H1 (cell line): Measurements from ENCODE around the gene SMDT1. TPM values are rescaled to one million over a fixed set of nuclear protein-coding genes. Genes with fewer than 3 reads are reported as not detected.

Source experiments
- CTCF ChIA-PET: fragments of 300-600 bp; sonication (Branson Sonifier 250); formaldehyde crosslinking; loops from one replicate; lab custom pipeline; 2021; ENCODE audit not compliant: partially characterized antibody; lab: Charles Lee
- POLR2A ChIA-PET: fragments of 300-600 bp; sonication (Branson Sonifier 250); formaldehyde crosslinking; loops from one replicate; lab custom pipeline; 2021; ENCODE audit warnings: inconsistent platforms; ENCODE audit not compliant: partially characterized antibody; lab: Charles Lee
- DNase-seq, 2 experiments: peaks; one replicate each; pipeline versions ENCODE4 v3.0.0 to v3.0.0-alpha.2; 2010 to 2022; ENCODE audit warnings: low spot score in 2 of 2, low read depth in 1 of 2, mixed read lengths in 1 of 2
- FAIRE-seq: peaks from 2 replicates; lab custom pipeline; 2011; peaks lifted over from hg19 to GRCh38; lab: Jason Lieb, UNC
- H2AFZ ChIP-seq: 2 replicates; pipeline ENCODE4 v1.8.1; 2012; ENCODE audit warnings: low read length, inconsistent platforms
- H2AK5ac ChIP-seq: 2 replicates; pipeline ENCODE4 v1.6.1; 2013; ENCODE audit warnings: low read depth, low read length
- H2BK120ac ChIP-seq: replicated peaks from 2 replicates; pipeline ENCODE3; 2013; ENCODE audit warnings: low read depth, low read length, inconsistent platforms
- H2BK12ac ChIP-seq: 2 replicates; pipeline ENCODE4 v1.6.1; 2013; ENCODE audit warnings: low read depth, low read length
- H2BK15ac ChIP-seq: 2 replicates; pipeline ENCODE4 v1.6.1; 2013; ENCODE audit warnings: low read length
- H2BK20ac ChIP-seq: 2 replicates; pipeline ENCODE4 v1.6.1; 2013; ENCODE audit warnings: low read length
- H2BK5ac ChIP-seq: 2 replicates; pipeline ENCODE4 v1.6.1; 2013; ENCODE audit warnings: low read depth, low read length
- H3K14ac ChIP-seq: 2 replicates; pipeline ENCODE4 v1.6.1; 2013; ENCODE audit warnings: inconsistent platforms; ENCODE audit not compliant: insufficient read length
- H3K18ac ChIP-seq: 2 replicates; pipeline ENCODE4 v1.6.1; 2013; ENCODE audit warnings: low read length; ENCODE audit errors: extremely low read depth
- H3K23ac ChIP-seq: 2 replicates; pipeline ENCODE4 v1.6.1; 2013; ENCODE audit warnings: inconsistent platforms; ENCODE audit not compliant: insufficient read length
- H3K23me2 ChIP-seq: 2 replicates; pipeline ENCODE4 v1.6.1; 2013; ENCODE audit warnings: low read depth, low read length
- H3K27ac ChIP-seq: 2 replicates; pipeline ENCODE4 v1.6.1; 2011; ENCODE audit warnings: low read depth, low read length, inconsistent platforms
- H3K27me3 ChIP-seq, 4 experiments: replicated peaks in 1 of 4; 1 replicate in 1 of 4; 2 replicates in 3 of 4; pipeline versions ENCODE4 v1.6.1 to v1.8.1; 2011 to 2013; ENCODE audit warnings: low read length in 3 of 4, mild to moderate bottlenecking in 3 of 4, inconsistent platforms in 2 of 4, mixed read lengths in 2 of 4, moderate library complexity in 1 of 4; ENCODE audit not compliant: control insufficient read depth in 3 of 4, insufficient read depth in 3 of 4; ENCODE audit errors: extremely low read depth in 1 of 4
- H3K36me3 ChIP-seq, 4 experiments: 2 replicates each; pipeline versions ENCODE4 v1.6.1 to v1.8.1; 2011 to 2013; ENCODE audit warnings: mild to moderate bottlenecking in 4 of 4, low read length in 3 of 4, moderate library complexity in 2 of 4, control low read depth in 1 of 4, inconsistent platforms in 1 of 4; ENCODE audit not compliant: insufficient read depth in 4 of 4, control insufficient read depth in 2 of 4
- H3K4ac ChIP-seq: replicated peaks from 2 replicates; pipeline ENCODE3; 2013; ENCODE audit warnings: low read length, low read depth, mixed read lengths, inconsistent platforms; ENCODE audit not compliant: insufficient read length
- H3K4me1 ChIP-seq, 4 experiments: replicated peaks in 1 of 4; 1 replicate in 1 of 4; 2 replicates in 3 of 4; pipeline versions ENCODE4 v1.6.1 to v1.8.1; 2011 to 2013; ENCODE audit warnings: low read length in 3 of 4, inconsistent platforms in 2 of 4, mixed read lengths in 1 of 4; ENCODE audit not compliant: insufficient read depth in 4 of 4, control insufficient read depth in 3 of 4
- H3K4me2 ChIP-seq, 2 experiments: 2 replicates each; pipeline versions ENCODE4 v1.6.1 to v1.8.1; 2011 to 2013; ENCODE audit warnings: low read depth in 2 of 2, low read length in 2 of 2, control low read depth in 1 of 2, inconsistent platforms in 1 of 2, mild to moderate bottlenecking in 1 of 2; ENCODE audit not compliant: insufficient read depth in 1 of 2
- H3K4me3 ChIP-seq, 4 experiments: fragments of 200-600, 300-600 bp in 1 of 4; sonication (generic), shearing (Covaris generic), sonication (Bioruptor Twin) in 1 of 4; 2 replicates each; pipeline versions ENCODE4 v1.5.1 to v1.8.1; 2011 to 2016; ENCODE audit warnings: low read length in 4 of 4, low read depth in 3 of 4, control low read depth in 2 of 4, inconsistent platforms in 2 of 4, mild to moderate bottlenecking in 2 of 4, mixed read lengths in 1 of 4, moderate library complexity in 1 of 4; ENCODE audit not compliant: insufficient read depth in 2 of 4; ENCODE audit errors: extremely low read depth in 1 of 4
- H3K56ac ChIP-seq: replicated peaks from 2 replicates; pipeline ENCODE3; 2013; ENCODE audit warnings: low read depth, mild to moderate bottlenecking, mixed read lengths, low read length, inconsistent platforms; ENCODE audit not compliant: insufficient read length
- H3K79me1 ChIP-seq: 2 replicates; pipeline ENCODE4 v1.6.1; 2013; ENCODE audit warnings: low read depth, low read length, control low read depth
- H3K79me2 ChIP-seq, 2 experiments: 2 replicates each; pipeline versions ENCODE4 v1.6.1 to v1.8.1; 2012 to 2013; ENCODE audit warnings: low read length in 2 of 2, mild to moderate bottlenecking in 2 of 2, inconsistent platforms in 1 of 2; ENCODE audit not compliant: insufficient read depth in 2 of 2, control insufficient read depth in 1 of 2
- H3K9ac ChIP-seq, 4 experiments: replicated peaks in 1 of 4; 1 replicate in 1 of 4; 2 replicates in 3 of 4; pipeline versions ENCODE4 v1.6.1 to v1.8.1; 2011 to 2013; ENCODE audit warnings: low read depth in 3 of 4, low read length in 3 of 4, control low read depth in 2 of 4, mild to moderate bottlenecking in 2 of 4, moderate library complexity in 2 of 4, inconsistent platforms in 1 of 4; ENCODE audit errors: extremely low read depth in 1 of 4
- H3K9me3 ChIP-seq, 2 experiments: 2 replicates each; pipeline versions ENCODE4 v1.6.1 to v1.8.1; 2012 to 2013; ENCODE audit warnings: mild to moderate bottlenecking in 2 of 2, moderate library complexity in 2 of 2, control low read depth in 1 of 2, inconsistent platforms in 1 of 2, low read depth in 1 of 2, low read length in 1 of 2, mixed read lengths in 1 of 2; ENCODE audit not compliant: insufficient read depth in 2 of 2
- H4K20me1 ChIP-seq, 2 experiments: replicated peaks in 1 of 2; 2 replicates each; pipeline versions ENCODE3 to v1.8.1; 2011 to 2013; ENCODE audit warnings: inconsistent platforms in 2 of 2, low read length in 2 of 2, mild to moderate bottlenecking in 1 of 2; ENCODE audit not compliant: insufficient read depth in 2 of 2, control insufficient read depth in 1 of 2
- H4K5ac ChIP-seq: 2 replicates; pipeline ENCODE4 v1.6.1; 2013; ENCODE audit warnings: low read length, low read depth, mixed read lengths, inconsistent platforms; ENCODE audit not compliant: insufficient read length
- H4K8ac ChIP-seq: 2 replicates; pipeline ENCODE4 v1.8.0; 2013; ENCODE audit warnings: mild to moderate bottlenecking, moderate library complexity, low read length, inconsistent platforms; ENCODE audit not compliant: insufficient read depth; ENCODE audit errors: extremely low read depth
- H4K91ac ChIP-seq: replicated peaks from 2 replicates; pipeline ENCODE3; 2013; ENCODE audit warnings: low read length, mixed read lengths, inconsistent platforms; ENCODE audit not compliant: insufficient read length
- JUN ChIP-seq: IDR thresholded peaks from 2 replicates; pipeline ENCODE4 v1.6.1; 2011; ENCODE audit warnings: low read depth, mild to moderate bottlenecking, improper control_type of control experiment, low read length
- WGBS, 2 experiments: shearing (Covaris generic) in 1 of 2; methylation state at CpG; one replicate each; pipeline versions ENCODE4 v1.1.6 to v1.1.7; 2013 to 2015; ENCODE audit warnings: low lambda C conversion rate in 2 of 2, mixed read lengths in 2 of 2, inconsistent platforms in 1 of 2, low coverage in 1 of 2, missing lambda C conversion rate in 1 of 2; ENCODE audit not compliant: insufficient replicate concordance in 2 of 2, insufficient coverage in 1 of 2, insufficient read length in 1 of 2; ENCODE audit errors: extremely low coverage in 1 of 2, missing lambda C conversion rate in 1 of 2; 5-methylcytosine and 5-hydroxymethylcytosine counted together
- polyA plus RNA-seq, 7 experiments: library from polyadenylated mRNA; depleted of rRNA in 3 of 7; stranded (reverse) in 5 of 7; unstranded in 2 of 7; fragments of >200 nt in 5 of 7; fragments of 200-250 nt in 2 of 7; gene quantifications; 1 replicate in 5 of 7; 2 replicates in 1 of 7; 4 replicates in 1 of 7; pipeline versions ENCODE4 v1.2.1 to v1.2.3, GENCODE V29; 2011 to 2013; ENCODE audit warnings: missing spikeins in 2 of 7, mixed read lengths in 2 of 7
- total RNA-seq: library from RNA; stranded (reverse); fragmentation: NEBNext Ultra II Directional; extraction: Animal tissue kit (Norgen Biotek cat#: 25700); gene quantifications from 2 replicates; pipeline ENCODE4 v1.2.1, GENCODE V29; 2021

SMDT1 gene
- total and polyA plus RNA-seq, 2 of the 8 experiments (the other 6 are each of a cell fraction or from before 2014, with no cell fraction given) = 34.9 to 35.6 TPM

DNA sequence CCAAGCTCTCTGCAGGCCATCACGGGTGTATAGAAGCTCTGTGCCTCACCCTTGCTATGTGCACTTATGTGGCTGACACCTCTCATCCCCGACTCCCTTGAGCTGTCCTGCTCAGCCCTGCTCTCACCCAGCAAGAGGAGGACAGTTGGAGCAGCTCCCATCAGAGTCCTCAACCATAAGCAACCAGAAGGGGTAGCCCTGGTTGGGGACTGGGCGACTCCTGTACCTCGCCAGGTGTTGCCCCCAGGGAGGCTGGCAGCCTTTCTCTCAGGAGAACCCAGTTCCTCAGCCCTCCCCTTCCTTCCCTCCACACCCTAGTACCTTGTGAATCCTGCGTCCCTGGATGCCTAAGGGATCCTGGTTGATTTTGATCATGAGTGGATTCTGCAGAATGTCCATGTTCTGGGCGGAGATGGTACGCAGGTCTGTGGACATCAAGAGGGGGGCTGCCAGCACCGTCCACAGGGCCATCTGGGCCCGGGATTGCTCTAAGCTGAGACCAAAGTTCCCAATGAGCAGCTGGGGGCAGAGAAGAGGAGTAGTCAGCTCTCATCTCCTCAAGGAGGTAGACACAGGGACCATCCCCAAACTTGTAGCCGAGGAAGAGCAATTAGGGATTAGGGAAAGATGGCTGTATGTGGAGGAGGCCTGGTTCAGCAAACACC, 16.9 kb upstream of the SMDT1 start:
- no peak overlapping the region for H3K4me2 ChIP-seq
- peaks cover 0 to 10% (median 6%) of the 10 kb centered on the region in 4 experiments; a peak in 4 of 8 replicates for H3K36me3 ChIP-seq
- H4K8ac ChIP-seq = no peak overlapping the region
- H3K27ac ChIP-seq = no peak overlapping the region
- H3K9ac ChIP-seq = no peak overlapping the region
- H2BK5ac ChIP-seq = no peak overlapping the region
- no peak for TF ChIP-seq JUN
- H3K56ac ChIP-seq = no peak overlapping the region
- no peaks in the 10 kb centered on the region for H3K79me1 ChIP-seq
- no peak for FAIRE-seq
- peaks cover 3 to 7% of the 10 kb centered on the region in 2 experiments; a peak in 2 of 4 replicates for H3K9me3 ChIP-seq
- ChIA-PET POLR2A (interaction anchor here (0.6 to 1.1 kb wide), 3 partner anchors 11 to 60 kb away, joined by 3 to 5 read pairs (median 3); partner anchors contain the start of gene SMDT1), CTCF (interaction anchor here (0.6 to 1.2 kb wide), 2 partner anchors 59 to 92 kb away, joined by 3 read pairs; no protein-coding TSS in a partner anchor)
- H2BK20ac ChIP-seq = no peak overlapping the region
- no peak overlapping the region for H2BK15ac ChIP-seq
- no peak overlapping the region for H2AK5ac ChIP-seq
- WGBS, 2 experiments = 84% methylated on average over 10 of the region's 10 CpGs; no CpG with 5 or more reads in 1 of the 2 experiments
- H3K23ac ChIP-seq = no peak overlapping the region
- no peak overlapping the region for H3K4ac ChIP-seq
- H3K23me2 ChIP-seq = no peaks in the 10 kb centered on the region
- peak in 1 of 2 experiments; percentile 29 for DNase-seq
- H3K79me2 ChIP-seq = no peaks in the 10 kb centered on the region
- no peak overlapping the region for H4K91ac ChIP-seq
- no peak overlapping the region for H2AFZ ChIP-seq
- H3K18ac ChIP-seq = no peak overlapping the region
- H3K4me3 ChIP-seq = no peak overlapping the region
- no peaks in the 10 kb centered on the region for H3K27me3 ChIP-seq
- H3K14ac ChIP-seq = no peak overlapping the region
- peaks cover 0 to 12% (median 8%) of the 10 kb centered on the region in 4 experiments; a peak in 4 of 7 replicates for H3K4me1 ChIP-seq
- H4K20me1 ChIP-seq = peaks cover 0 to 3% of the 10 kb centered on the region in 2 experiments
- H2BK12ac ChIP-seq = no peak overlapping the region
- no peak overlapping the region for H2BK120ac ChIP-seq
- H4K5ac ChIP-seq = no peak overlapping the region
